ENCODE measurements around the gene ARHGAP18.
A peak's percentile ranks its signal among the peaks of the same experiment; 100 is the strongest.

Gene ARHGAP18

GRCh38 chr6:129628101-129628815 lies 81.7 kb downstream of the ARHGAP18 start:
- in situ Hi-C loops (cut with MboI; ENCODE audit: low pct_unique_long_range_greater_than_20kb, low sequenced_read_pairs, unreplicated experiment), result no loop called here
- DNase-seq (ENCODE audit: low spot score), result no peak
- TF ChIP-seq CTCF (IDR thresholded peaks at IDR 0.05; ENCODE audit: extremely low read depth, insufficient read depth, missing control alignments), result no peak

- in situ Hi-C loops (cut with MboI; ENCODE audit: low pct_unique_long_range_greater_than_20kb, low sequenced_read_pairs, unreplicated experiment), result no loop called here
- no peak for DNase-seq (ENCODE audit: low spot score)
- TF ChIP-seq CTCF (IDR thresholded peaks at IDR 0.05; ENCODE audit: extremely low read depth, insufficient read depth, missing control alignments), result no peak
These were observed 85.5 kb downstream of the ARHGAP18 start for GRCh38 chr6:129624488-129624887.

- in situ Hi-C loops (cut with MboI; ENCODE audit: low pct_unique_long_range_greater_than_20kb, low sequenced_read_pairs, unreplicated experiment), result no loop called here
- DNase-seq (ENCODE audit: low spot score), result peak; percentile 31
- no peak for TF ChIP-seq CTCF (IDR thresholded peaks at IDR 0.05; ENCODE audit: extremely low read depth, insufficient read depth, missing control alignments)
These were observed 86.8 kb downstream of the ARHGAP18 start for GRCh38 chr6:129623008-129623732.

- peak; percentile 36 for TF ChIP-seq CTCF (IDR thresholded peaks at IDR 0.05; ENCODE audit: extremely low read depth, insufficient read depth, missing control alignments)
- no peak for DNase-seq (ENCODE audit: low spot score)
- in situ Hi-C loops (cut with MboI; ENCODE audit: low pct_unique_long_range_greater_than_20kb, low sequenced_read_pairs, unreplicated experiment), result no loop called here
These were observed 88.7 kb downstream of the ARHGAP18 start for GRCh38 chr6:129621252-129621651.

GRCh38 chr6:129620234-129620610 lies 89.8 kb downstream of the ARHGAP18 start:
- no peak for DNase-seq (ENCODE audit: low spot score)
- in situ Hi-C loops (cut with MboI; ENCODE audit: low pct_unique_long_range_greater_than_20kb, low sequenced_read_pairs, unreplicated experiment), result no loop called here
- no peak for TF ChIP-seq CTCF (IDR thresholded peaks at IDR 0.05; ENCODE audit: extremely low read depth, insufficient read depth, missing control alignments)

- no peak for TF ChIP-seq CTCF (IDR thresholded peaks at IDR 0.05; ENCODE audit: extremely low read depth, insufficient read depth, missing control alignments)
- DNase-seq (ENCODE audit: low spot score), result peak; percentile 23
- in situ Hi-C loops (cut with MboI; ENCODE audit: low pct_unique_long_range_greater_than_20kb, low sequenced_read_pairs, unreplicated experiment), result no loop called here
These were observed 90.3 kb downstream of the ARHGAP18 start for GRCh38 chr6:129619579-129620233.
